Endothelial cell (in vitro differentiated cells): ENCODE results near the gene TSSK2. TPM values are rescaled to one million over a fixed set of nuclear protein-coding genes. Genes with fewer than 3 reads are reported as not detected.

Experiments used
- DNase-seq: peaks from one replicate; pipeline ENCODE4 v3.0.0; 2021; ENCODE audit warnings: low spot score
- H3K27ac Mint-ChIP-seq: one replicate; pipeline ENCODE4 v1.8.0; 2021; ENCODE audit warnings: mixed read lengths, inconsistent platforms; ENCODE audit not compliant: unreplicated experiment
- H3K27me3 Mint-ChIP-seq: one replicate; pipeline ENCODE4 v1.8.0; 2021; ENCODE audit warnings: mild to moderate bottlenecking, moderate library complexity, mixed read lengths, inconsistent platforms; ENCODE audit not compliant: unreplicated experiment
- H3K36me3 Mint-ChIP-seq: one replicate; pipeline ENCODE4 v1.8.0; 2021; ENCODE audit warnings: mild to moderate bottlenecking, low read depth, mixed read lengths, inconsistent platforms; ENCODE audit not compliant: unreplicated experiment
- H3K4me1 Mint-ChIP-seq: one replicate; pipeline ENCODE4 v1.8.0; 2021; ENCODE audit warnings: mild to moderate bottlenecking, mixed read lengths, inconsistent platforms; ENCODE audit not compliant: unreplicated experiment
- H3K4me3 Mint-ChIP-seq: one replicate; pipeline ENCODE4 v1.8.0; 2021; ENCODE audit warnings: mild to moderate bottlenecking, mixed read lengths, inconsistent platforms; ENCODE audit not compliant: unreplicated experiment
- H3K9me3 Mint-ChIP-seq: one replicate; pipeline ENCODE4 v1.8.0; 2021; ENCODE audit warnings: mixed read lengths, inconsistent platforms; ENCODE audit not compliant: unreplicated experiment
- total RNA-seq: library from RNA; stranded (reverse); fragmentation: NEBNext Ultra II Directional; extraction: Animal tissue kit (Norgen Biotek cat#: 25700); gene quantifications from one replicate; pipeline ENCODE4 v1.2.1, GENCODE V29; 2021; ENCODE audit not compliant: unreplicated experiment
- TF ChIP-seq, protein P1 (sequence below): fragments of 200-600 bp; sonication (generic); IDR thresholded peaks from one replicate; pipeline ENCODE4 v1.5.0; 2021; ENCODE audit warnings: antibody characterized with exemption; ENCODE audit not compliant: unreplicated experiment

TSSK2 gene
- total RNA-seq, 1 donor from 2014 or later = not detected

- Mint-ChIP-seq H3K27me3 (peaks cover 7% of the 10 kb centered on the region), H3K4me1 (peaks cover 5% of the 10 kb centered on the region), H3K27ac (no peak overlapping the region), H3K36me3 (peaks cover 3% of the 10 kb centered on the region), H3K4me3 (no peak overlapping the region), H3K9me3 (no peaks in the 10 kb centered on the region)
- no peak for DNase-seq
- TF ChIP-seq, protein P1, sequence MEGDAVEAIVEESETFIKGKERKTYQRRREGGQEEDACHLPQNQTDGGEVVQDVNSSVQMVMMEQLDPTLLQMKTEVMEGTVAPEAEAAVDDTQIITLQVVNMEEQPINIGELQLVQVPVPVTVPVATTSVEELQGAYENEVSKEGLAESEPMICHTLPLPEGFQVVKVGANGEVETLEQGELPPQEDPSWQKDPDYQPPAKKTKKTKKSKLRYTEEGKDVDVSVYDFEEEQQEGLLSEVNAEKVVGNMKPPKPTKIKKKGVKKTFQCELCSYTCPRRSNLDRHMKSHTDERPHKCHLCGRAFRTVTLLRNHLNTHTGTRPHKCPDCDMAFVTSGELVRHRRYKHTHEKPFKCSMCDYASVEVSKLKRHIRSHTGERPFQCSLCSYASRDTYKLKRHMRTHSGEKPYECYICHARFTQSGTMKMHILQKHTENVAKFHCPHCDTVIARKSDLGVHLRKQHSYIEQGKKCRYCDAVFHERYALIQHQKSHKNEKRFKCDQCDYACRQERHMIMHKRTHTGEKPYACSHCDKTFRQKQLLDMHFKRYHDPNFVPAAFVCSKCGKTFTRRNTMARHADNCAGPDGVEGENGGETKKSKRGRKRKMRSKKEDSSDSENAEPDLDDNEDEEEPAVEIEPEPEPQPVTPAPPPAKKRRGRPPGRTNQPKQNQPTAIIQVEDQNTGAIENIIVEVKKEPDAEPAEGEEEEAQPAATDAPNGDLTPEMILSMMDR = no peak
Observed at GRCh38 chr22:19180234-19180633, 49.1 kb downstream of the TSSK2 start.

DNA sequence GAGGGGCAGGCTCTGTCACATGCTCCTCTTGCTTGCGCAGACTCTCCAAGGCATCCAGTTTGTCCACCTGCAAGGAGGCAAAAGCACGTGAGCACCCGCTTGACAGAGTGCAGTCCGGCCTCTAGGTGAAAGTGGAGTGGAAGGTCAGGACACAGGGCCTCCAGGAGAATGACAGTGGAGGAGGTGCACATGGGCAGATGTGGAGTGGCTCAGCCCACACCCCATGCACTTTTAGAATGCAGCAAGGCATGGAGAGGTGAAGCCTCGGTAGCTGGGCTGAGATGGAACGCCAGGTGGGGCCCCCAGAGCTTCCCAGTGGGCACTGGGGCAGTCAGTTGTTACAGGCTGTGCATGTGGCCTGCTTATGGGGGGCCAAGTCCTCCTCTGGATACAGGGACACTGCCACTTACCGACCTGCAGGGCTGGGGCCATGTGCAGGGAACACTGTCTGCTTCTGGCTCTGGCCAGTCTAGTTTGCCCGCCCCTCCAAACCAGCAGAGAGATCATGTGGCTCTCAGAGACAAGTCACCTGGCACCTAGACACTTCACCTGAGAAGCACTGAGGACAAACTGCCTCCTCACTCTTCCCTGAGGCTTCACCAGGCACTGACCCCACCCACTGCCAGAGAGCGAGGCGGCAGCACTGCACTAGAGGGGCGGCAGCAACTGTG is 49.8 kb downstream of the TSSK2 start:
- no peak overlapping the region for H3K27ac Mint-ChIP-seq
- peaks cover 5% of the 10 kb centered on the region for H3K4me1 Mint-ChIP-seq
- H3K27me3 Mint-ChIP-seq = peaks cover 10% of the 10 kb centered on the region
- TF ChIP-seq, protein P1 = no peak
- H3K36me3 Mint-ChIP-seq = peaks cover 3% of the 10 kb centered on the region
- no peak for DNase-seq
- H3K4me3 Mint-ChIP-seq = no peak overlapping the region
- no peaks in the 10 kb centered on the region for H3K9me3 Mint-ChIP-seq

DNA sequence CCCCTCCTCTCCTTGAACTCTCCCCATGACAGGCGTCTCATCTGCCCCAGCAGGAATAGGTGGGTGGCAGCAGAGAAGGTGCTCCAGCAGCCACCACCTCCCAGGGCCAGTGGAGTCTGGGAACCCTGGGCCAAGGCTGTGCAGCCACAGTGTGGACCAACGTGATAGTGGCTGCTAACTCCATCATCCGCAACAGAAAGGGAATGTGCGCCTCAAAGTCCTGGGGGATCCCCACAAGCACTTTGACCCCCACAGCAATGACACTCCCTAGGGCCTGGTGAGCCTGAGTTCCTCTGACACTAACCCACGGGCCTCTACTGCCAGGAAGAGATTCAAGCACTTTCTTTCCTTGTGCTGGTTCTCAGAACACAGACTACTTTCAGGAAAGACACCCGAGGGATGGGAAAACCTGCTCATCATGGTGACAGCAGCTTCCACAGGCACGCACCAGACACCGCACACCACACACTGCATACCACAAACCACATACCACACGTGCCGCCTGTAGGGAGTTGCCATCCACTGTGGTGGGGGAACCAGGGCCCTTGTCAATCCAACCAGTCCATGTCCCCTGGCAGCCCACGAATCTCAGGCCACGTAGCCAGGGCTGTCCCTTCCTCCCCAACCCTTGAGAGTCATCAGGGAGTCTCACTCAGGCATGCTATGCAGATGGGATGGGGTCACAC is 50.8 kb downstream of the TSSK2 start:
- Mint-ChIP-seq H3K4me1 (peaks cover 7% of the 10 kb centered on the region), H3K36me3 (peaks cover 3% of the 10 kb centered on the region), H3K9me3 (no peaks in the 10 kb centered on the region), H3K27ac (no peak overlapping the region), H3K4me3 (no peak overlapping the region), H3K27me3 (peaks cover 10% of the 10 kb centered on the region)
- DNase-seq = no peak
- TF ChIP-seq, protein P1 = no peak

Other genes with a start within 250 kb of the TSSK2 start
- gene DGCR6, start 225.0 kb upstream of the TSSK2 start, total RNA-seq = 1.1 TPM
- 1.8 TPM for gene PRODH, start 195.0 kb upstream of the TSSK2 start, total RNA-seq
- gene DGCR2, start 8.9 kb upstream of the TSSK2 start, total RNA-seq = 46.7 TPM
- gene ESS2, start 13.3 kb downstream of the TSSK2 start, total RNA-seq = 19.1 TPM
- gene GSC2, start 19.0 kb downstream of the TSSK2 start, total RNA-seq = not detected
- 79.2 TPM for gene SLC25A1, start 47.4 kb downstream of the TSSK2 start, total RNA-seq
- 13.5 TPM for gene CLTCL1, start 160.4 kb downstream of the TSSK2 start, total RNA-seq